Thyroid gland (tissue), 4 donors: ENCODE measurements around the gene SCN5A.

ENCODE experiments used
- CTCF ChIP-seq, 6 experiments: fragments of 200-600 bp in 3 of 6; fragments of 450-650 bp in 3 of 6; sonication (generic) in 3 of 6; IDR thresholded peaks; one replicate each; pipeline ENCODE4 v1.5.1; 2016 to 2019; ENCODE audit warnings: antibody characterized with exemption in 6 of 6, mild to moderate bottlenecking in 2 of 6, inconsistent platforms in 1 of 6, moderate library complexity in 1 of 6
- POLR2A ChIP-seq, 2 donors: fragments of 450-650 bp; IDR thresholded peaks; one replicate each; pipeline ENCODE4 v1.6.1; 2017; ENCODE audit warnings: antibody characterized with exemption in 2 of 2, mild to moderate bottlenecking in 2 of 2, moderate library complexity in 1 of 2

GRCh38 chr3:38643592-38643991 is 5.9 kb downstream of the SCN5A start:
- TF ChIP-seq CTCF (IDR thresholded peaks at IDR 0.05) (no peak), POLR2A (IDR thresholded peaks at IDR 0.05) (no peak)
